GM21423 (cell line): ENCODE data around the gene CXorf58.
A peak's percentile ranks its signal among the peaks of the same experiment; 100 is the strongest.

Experiments
- ATAC-seq: cut with Tn5 transposase; IDR thresholded peaks from one replicate; pipeline ENCODE4 v1.9.1; 2021; ENCODE audit warnings: mild to moderate bottlenecking, moderate library complexity; ENCODE audit not compliant: unreplicated experiment

Gene CXorf58

GRCh38 chrX:23900220-23900797 lies 7.5 kb upstream of the CXorf58 start:
- ATAC-seq, result no peak

GRCh38 chrX:23901060-23901459 lies 6.7 kb upstream of the CXorf58 start:
- ATAC-seq, result no peak

GRCh38 chrX:23901805-23902204 lies 6.0 kb upstream of the CXorf58 start:
- ATAC-seq, result peak; percentile 62

- ATAC-seq, result no peak
These were observed 5.4 kb upstream of the CXorf58 start for GRCh38 chrX:23902419-23902818.

- ATAC-seq, result no peak
These were observed 3.7 kb upstream of the CXorf58 start for GRCh38 chrX:23904096-23904495.

GRCh38 chrX:23907111-23907497 lies 702 bp upstream of the CXorf58 start:
- peak; percentile 3 for ATAC-seq

- no peak for ATAC-seq
These were observed 606 bp downstream of the CXorf58 start for GRCh38 chrX:23908219-23909004.

- ATAC-seq, result no peak
These were observed 3.5 kb downstream of the CXorf58 start for GRCh38 chrX:23911126-23911835.

- no peak for ATAC-seq
These were observed 11.3 kb downstream of the CXorf58 start for GRCh38 chrX:23919148-23919547.

- no peak for ATAC-seq
These were observed 12.0 kb downstream of the CXorf58 start for GRCh38 chrX:23919706-23920320.

GRCh38 chrX:23926015-23926414 lies 18.2 kb downstream of the CXorf58 start:
- ATAC-seq, result no peak

GRCh38 chrX:23930894-23931604 lies 23.2 kb downstream of the CXorf58 start:
- ATAC-seq, result no peak

GRCh38 chrX:23932046-23932445 lies 24.2 kb downstream of the CXorf58 start:
- ATAC-seq, result no peak

- ATAC-seq, result no peak
These were observed 27.3 kb downstream of the CXorf58 start for GRCh38 chrX:23935106-23935505.

- ATAC-seq, result no peak
These were observed 28.4 kb downstream of the CXorf58 start for GRCh38 chrX:23936180-23936579.

GRCh38 chrX:23937100-23937499 lies 29.3 kb downstream of the CXorf58 start:
- no peak for ATAC-seq

- no peak for ATAC-seq
These were observed 30.9 kb downstream of the CXorf58 start for GRCh38 chrX:23938690-23939089.

GRCh38 chrX:23939203-23939602 lies 31.4 kb downstream of the CXorf58 start:
- no peak for ATAC-seq

- ATAC-seq, result no peak
These were observed 36.4 kb downstream of the CXorf58 start for GRCh38 chrX:23944234-23944633.

GRCh38 chrX:23945206-23945605 lies 37.4 kb downstream of the CXorf58 start:
- ATAC-seq, result no peak

- no peak for ATAC-seq
These were observed 44.6 kb downstream of the CXorf58 start for GRCh38 chrX:23952391-23952790.
